HepG2 (cell line): ENCODE measurements around the gene PDCD11. TPM values are rescaled to one million over a fixed set of nuclear protein-coding genes. Genes with fewer than 3 reads are reported as not detected.
A peak's percentile ranks its signal among the peaks of the same experiment; 100 is the strongest.

Experiments
- DR1 ChIP-seq: sonication (generic); formaldehyde crosslinking; IDR thresholded peaks from 2 replicates; pipeline ENCODE4 v1.8.0; 2021; ENCODE audit warnings: mild to moderate bottlenecking, missing genetic modification reagents, inconsistent platforms
- FOXC1 ChIP-seq: sonication (generic); formaldehyde crosslinking; IDR thresholded peaks from 2 replicates; pipeline ENCODE4 v1.8.0; 2022; ENCODE audit warnings: mild to moderate bottlenecking, missing genetic modification reagents, borderline replicate concordance
- HMG20B ChIP-seq: conservative IDR thresholded peaks from 2 replicates; pipeline ENCODE4 v1.6.1; 2016; ENCODE audit warnings: missing genetic modification reagents, missing compliant biosample characterization
- MYNN ChIP-seq: sonication (generic); formaldehyde crosslinking; IDR thresholded peaks from 2 replicates; pipeline ENCODE4 v1.4.0; 2020; ENCODE audit warnings: mild to moderate bottlenecking, low read depth, missing genetic modification reagents
- NR3C1 ChIP-seq: sonication (generic); formaldehyde crosslinking; IDR thresholded peaks from 2 replicates; pipeline ENCODE4 v1.4.0; 2020; ENCODE audit warnings: missing genetic modification reagents
- PAX8 ChIP-seq: sonication (generic); formaldehyde crosslinking; IDR thresholded peaks from 2 replicates; pipeline ENCODE4 v1.8.0; 2022; ENCODE audit warnings: mild to moderate bottlenecking, missing genetic modification reagents, borderline replicate concordance
- ZNF260 ChIP-seq: sonication (generic); formaldehyde crosslinking; IDR thresholded peaks from 2 replicates; pipeline ENCODE4 v1.4.0; 2020; ENCODE audit warnings: missing genetic modification reagents, low read depth, mild to moderate bottlenecking, borderline replicate concordance
- ZNF326 ChIP-seq: sonication (generic); formaldehyde crosslinking; IDR thresholded peaks from 2 replicates; pipeline ENCODE4 v1.4.0; 2020; ENCODE audit warnings: missing genetic modification reagents, borderline replicate concordance
- ZNF557 ChIP-seq: sonication (generic); formaldehyde crosslinking; IDR thresholded peaks from 2 replicates; pipeline ENCODE4 v1.4.0; 2020; ENCODE audit warnings: missing genetic modification reagents
- ZNF629 ChIP-seq: sonication (generic); formaldehyde crosslinking; conservative IDR thresholded peaks from 2 replicates; pipeline ENCODE4 v1.5.0; 2020; ENCODE audit warnings: missing genetic modification reagents
- polyA plus RNA-seq, 8 experiments: library from polyadenylated mRNA; depleted of rRNA in 3 of 8; stranded (reverse) in 7 of 8; unstranded in 1 of 8; fragments of >200 nt; fragmentation: Illumina TruSeq in 4 of 8; extraction: Trizol in 4 of 8; gene quantifications; 2 replicates each; pipeline versions ENCODE4 v1.2.1 to v1.2.3, GENCODE V29; 2011 to 2016; ENCODE audit warnings: low read depth in 4 of 8, missing spikeins in 1 of 8, mixed read lengths in 1 of 8; ENCODE audit not compliant: insufficient read depth in 1 of 8
- total RNA-seq, 5 experiments: library from RNA; depleted of rRNA; stranded (reverse); fragments of >200 nt; fragmentation: Illumina TruSeq; extraction: Trizol; gene quantifications; 2 replicates each; pipeline ENCODE4 v1.2.3, GENCODE V29; 2016; ENCODE audit warnings: low read depth in 1 of 5
- TF ChIP-seq, protein P1 (sequence below): sonication (generic); formaldehyde crosslinking; IDR thresholded peaks from 2 replicates; pipeline ENCODE4 v1.5.1; 2020; ENCODE audit warnings: missing genetic modification reagents, mild to moderate bottlenecking, borderline replicate concordance
- TF ChIP-seq, protein P2 (sequence below): sonication (generic); formaldehyde crosslinking; IDR thresholded peaks from 2 replicates; pipeline ENCODE4 v1.4.0; 2020; ENCODE audit warnings: mild to moderate bottlenecking, low read depth, missing genetic modification reagents
- TF ChIP-seq, protein P3 (sequence below): sonication (generic); formaldehyde crosslinking; IDR thresholded peaks from 2 replicates; pipeline ENCODE4 v1.8.0; 2022; ENCODE audit warnings: mild to moderate bottlenecking, missing genetic modification reagents, moderate library complexity
- TF ChIP-seq, protein P4 (sequence below): sonication (generic); formaldehyde crosslinking; IDR thresholded peaks from 2 replicates; pipeline ENCODE4 v1.4.0; 2020; ENCODE audit warnings: missing genetic modification reagents, borderline replicate concordance
- TF ChIP-seq, protein P5 (sequence below), 2 experiments: sonication (generic) in 1 of 2; formaldehyde crosslinking in 1 of 2; IDR thresholded peaks; 2 replicates each; pipeline versions ENCODE4 v1.4.0 to v1.6.1; 2018 to 2020; ENCODE audit warnings: missing genetic modification reagents in 2 of 2, borderline replicate concordance in 1 of 2, low read depth in 1 of 2, mild to moderate bottlenecking in 1 of 2, missing biosample characterization in 1 of 2
- TF ChIP-seq, protein P6 (sequence below): IDR thresholded peaks from 2 replicates; pipeline ENCODE4 v1.6.1; 2016

PDCD11 gene
- total and polyA plus RNA-seq, 2 of the 13 experiments (the other 11 are each of a cell fraction or from before 2014, with no cell fraction given), result 12.8 to 52.8 TPM

DNA sequence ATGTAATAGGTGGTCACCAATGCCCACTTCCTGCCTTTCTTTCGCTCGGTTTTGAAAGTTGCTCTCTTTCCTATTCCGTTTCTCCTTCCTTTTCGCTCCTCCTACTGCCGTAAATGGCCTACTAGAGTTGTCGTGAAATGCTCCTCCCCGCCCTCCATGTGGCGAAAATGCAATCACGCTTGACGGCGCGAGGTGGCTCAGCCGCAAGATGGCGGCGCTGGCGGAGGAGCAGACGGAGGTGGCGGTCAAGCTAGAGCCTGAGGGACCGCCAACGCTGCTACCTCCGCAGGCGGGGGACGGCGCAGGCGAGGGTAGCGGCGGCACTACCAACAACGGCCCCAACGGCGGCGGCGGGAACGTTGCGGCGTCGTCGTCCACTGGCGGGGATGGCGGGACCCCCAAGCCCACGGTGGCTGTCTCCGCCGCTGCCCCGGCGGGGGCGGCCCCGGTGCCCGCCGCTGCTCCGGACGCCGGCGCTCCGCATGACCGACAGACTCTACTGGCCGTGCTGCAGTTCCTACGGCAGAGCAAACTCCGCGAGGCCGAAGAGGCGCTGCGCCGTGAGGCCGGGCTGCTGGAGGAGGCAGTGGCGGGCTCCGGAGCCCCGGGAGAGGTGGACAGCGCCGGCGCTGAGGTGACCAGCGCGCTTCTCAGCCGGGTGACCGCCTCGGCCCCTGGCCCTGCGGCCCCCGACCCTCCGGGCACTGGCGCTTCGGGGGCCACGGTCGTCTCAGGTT, 28.5 kb upstream of the PDCD11 start, which contains the start of gene TAF5 (continued):
- TF ChIP-seq, protein P1, sequence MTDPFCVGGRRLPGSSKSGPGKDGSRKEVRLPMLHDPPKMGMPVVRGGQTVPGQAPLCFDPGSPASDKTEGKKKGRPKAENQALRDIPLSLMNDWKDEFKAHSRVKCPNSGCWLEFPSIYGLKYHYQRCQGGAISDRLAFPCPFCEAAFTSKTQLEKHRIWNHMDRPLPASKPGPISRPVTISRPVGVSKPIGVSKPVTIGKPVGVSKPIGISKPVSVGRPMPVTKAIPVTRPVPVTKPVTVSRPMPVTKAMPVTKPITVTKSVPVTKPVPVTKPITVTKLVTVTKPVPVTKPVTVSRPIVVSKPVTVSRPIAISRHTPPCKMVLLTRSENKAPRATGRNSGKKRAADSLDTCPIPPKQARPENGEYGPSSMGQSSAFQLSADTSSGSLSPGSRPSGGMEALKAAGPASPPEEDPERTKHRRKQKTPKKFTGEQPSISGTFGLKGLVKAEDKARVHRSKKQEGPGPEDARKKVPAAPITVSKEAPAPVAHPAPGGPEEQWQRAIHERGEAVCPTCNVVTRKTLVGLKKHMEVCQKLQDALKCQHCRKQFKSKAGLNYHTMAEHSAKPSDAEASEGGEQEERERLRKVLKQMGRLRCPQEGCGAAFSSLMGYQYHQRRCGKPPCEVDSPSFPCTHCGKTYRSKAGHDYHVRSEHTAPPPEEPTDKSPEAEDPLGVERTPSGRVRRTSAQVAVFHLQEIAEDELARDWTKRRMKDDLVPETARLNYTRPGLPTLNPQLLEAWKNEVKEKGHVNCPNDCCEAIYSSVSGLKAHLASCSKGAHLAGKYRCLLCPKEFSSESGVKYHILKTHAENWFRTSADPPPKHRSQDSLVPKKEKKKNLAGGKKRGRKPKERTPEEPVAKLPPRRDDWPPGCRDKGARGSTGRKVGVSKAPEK (CRISPR knock-in tag), result no peak
- TF ChIP-seq PAX8 (CRISPR knock-in tag) (no peak), DR1 (CRISPR knock-in tag) (peak; percentile 90), ZNF326 (no peak), MYNN (CRISPR knock-in tag) (peak; percentile 57; the same call in 1 of the 2 replicates), ZNF629 (CRISPR knock-in tag) (no peak), ZNF260 (CRISPR knock-in tag) (no peak), HMG20B (CRISPR knock-in tag) (no peak), FOXC1 (CRISPR knock-in tag) (peak; percentile 92), NR3C1 (CRISPR knock-in tag) (no peak), ZNF557 (no peak)
- TF ChIP-seq, protein P2, sequence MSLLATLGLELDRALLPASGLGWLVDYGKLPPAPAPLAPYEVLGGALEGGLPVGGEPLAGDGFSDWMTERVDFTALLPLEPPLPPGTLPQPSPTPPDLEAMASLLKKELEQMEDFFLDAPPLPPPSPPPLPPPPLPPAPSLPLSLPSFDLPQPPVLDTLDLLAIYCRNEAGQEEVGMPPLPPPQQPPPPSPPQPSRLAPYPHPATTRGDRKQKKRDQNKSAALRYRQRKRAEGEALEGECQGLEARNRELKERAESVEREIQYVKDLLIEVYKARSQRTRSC, result no peak
- TF ChIP-seq, protein P3, sequence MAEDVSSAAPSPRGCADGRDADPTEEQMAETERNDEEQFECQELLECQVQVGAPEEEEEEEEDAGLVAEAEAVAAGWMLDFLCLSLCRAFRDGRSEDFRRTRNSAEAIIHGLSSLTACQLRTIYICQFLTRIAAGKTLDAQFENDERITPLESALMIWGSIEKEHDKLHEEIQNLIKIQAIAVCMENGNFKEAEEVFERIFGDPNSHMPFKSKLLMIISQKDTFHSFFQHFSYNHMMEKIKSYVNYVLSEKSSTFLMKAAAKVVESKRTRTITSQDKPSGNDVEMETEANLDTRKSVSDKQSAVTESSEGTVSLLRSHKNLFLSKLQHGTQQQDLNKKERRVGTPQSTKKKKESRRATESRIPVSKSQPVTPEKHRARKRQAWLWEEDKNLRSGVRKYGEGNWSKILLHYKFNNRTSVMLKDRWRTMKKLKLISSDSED (CRISPR knock-in tag), result no peak
- TF ChIP-seq, protein P4, sequence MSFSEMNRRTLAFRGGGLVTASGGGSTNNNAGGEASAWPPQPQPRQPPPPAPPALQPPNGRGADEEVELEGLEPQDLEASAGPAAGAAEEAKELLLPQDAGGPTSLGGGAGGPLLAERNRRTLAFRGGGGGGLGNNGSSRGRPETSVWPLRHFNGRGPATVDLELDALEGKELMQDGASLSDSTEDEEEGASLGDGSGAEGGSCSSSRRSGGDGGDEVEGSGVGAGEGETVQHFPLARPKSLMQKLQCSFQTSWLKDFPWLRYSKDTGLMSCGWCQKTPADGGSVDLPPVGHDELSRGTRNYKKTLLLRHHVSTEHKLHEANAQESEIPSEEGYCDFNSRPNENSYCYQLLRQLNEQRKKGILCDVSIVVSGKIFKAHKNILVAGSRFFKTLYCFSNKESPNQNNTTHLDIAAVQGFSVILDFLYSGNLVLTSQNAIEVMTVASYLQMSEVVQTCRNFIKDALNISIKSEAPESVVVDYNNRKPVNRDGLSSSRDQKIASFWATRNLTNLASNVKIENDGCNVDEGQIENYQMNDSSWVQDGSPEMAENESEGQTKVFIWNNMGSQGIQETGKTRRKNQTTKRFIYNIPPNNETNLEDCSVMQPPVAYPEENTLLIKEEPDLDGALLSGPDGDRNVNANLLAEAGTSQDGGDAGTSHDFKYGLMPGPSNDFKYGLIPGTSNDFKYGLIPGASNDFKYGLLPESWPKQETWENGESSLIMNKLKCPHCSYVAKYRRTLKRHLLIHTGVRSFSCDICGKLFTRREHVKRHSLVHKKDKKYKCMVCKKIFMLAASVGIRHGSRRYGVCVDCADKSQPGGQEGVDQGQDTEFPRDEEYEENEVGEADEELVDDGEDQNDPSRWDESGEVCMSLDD (CRISPR knock-in tag), result no peak
- TF ChIP-seq, protein P5, sequence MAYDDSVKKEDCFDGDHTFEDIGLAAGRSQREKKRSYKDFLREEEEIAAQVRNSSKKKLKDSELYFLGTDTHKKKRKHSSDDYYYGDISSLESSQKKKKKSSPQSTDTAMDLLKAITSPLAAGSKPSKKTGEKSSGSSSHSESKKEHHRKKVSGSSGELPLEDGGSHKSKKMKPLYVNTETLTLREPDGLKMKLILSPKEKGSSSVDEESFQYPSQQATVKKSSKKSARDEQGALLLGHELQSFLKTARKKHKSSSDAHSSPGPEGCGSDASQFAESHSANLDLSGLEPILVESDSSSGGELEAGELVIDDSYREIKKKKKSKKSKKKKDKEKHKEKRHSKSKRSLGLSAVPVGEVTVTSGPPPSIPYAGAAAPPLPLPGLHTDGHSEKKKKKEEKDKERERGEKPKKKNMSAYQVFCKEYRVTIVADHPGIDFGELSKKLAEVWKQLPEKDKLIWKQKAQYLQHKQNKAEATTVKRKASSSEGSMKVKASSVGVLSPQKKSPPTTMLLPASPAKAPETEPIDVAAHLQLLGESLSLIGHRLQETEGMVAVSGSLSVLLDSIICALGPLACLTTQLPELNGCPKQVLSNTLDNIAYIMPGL (CRISPR knock-in tag; IDR thresholded peaks at IDR 0.05; ENCODE audit: borderline replicate concordance in 1 of 2, low read depth in 1 of 2), result peak; percentile 81 to 92; a peak in 3 of 4 replicates
- TF ChIP-seq, protein P6, sequence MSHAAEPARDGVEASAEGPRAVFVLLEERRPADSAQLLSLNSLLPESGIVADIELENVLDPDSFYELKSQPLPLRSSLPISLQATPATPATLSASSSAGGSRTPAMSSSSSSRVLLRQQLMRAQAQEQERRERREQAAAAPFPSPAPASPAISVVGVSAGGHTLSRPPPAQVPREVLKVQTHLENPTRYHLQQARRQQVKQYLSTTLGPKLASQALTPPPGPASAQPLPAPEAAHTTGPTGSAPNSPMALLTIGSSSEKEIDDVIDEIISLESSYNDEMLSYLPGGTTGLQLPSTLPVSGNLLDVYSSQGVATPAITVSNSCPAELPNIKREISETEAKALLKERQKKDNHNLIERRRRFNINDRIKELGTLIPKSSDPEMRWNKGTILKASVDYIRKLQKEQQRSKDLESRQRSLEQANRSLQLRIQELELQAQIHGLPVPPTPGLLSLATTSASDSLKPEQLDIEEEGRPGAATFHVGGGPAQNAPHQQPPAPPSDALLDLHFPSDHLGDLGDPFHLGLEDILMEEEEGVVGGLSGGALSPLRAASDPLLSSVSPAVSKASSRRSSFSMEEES (CRISPR knock-in tag), result peak; percentile 70
